IMR-90 (cell line): Measurements from ENCODE around the gene GATD1. TPM values are rescaled to one million over a fixed set of nuclear protein-coding genes. Genes with fewer than 3 reads are reported as not detected.

Source experiments
- ATAC-seq: fragments of 200-7000 bp; cut with Tn5 transposase; 2 replicates; pipeline ENCODE4 v1.9.1; 2020; ENCODE audit warnings: low read depth, mild to moderate bottlenecking, moderate library complexity
- BruUV-seq: library from RNA; stranded (reverse); fragments of 400-500 nt; replicated peaks from 2 replicates; lab custom pipeline; 2021; lab: Mats Ljungman, UMichigan
- CTCF ChIA-PET: fragments of 300-600 bp; formaldehyde crosslinking; extraction: SDS; loops from one replicate; lab custom pipeline; 2021; ENCODE audit warnings: antibody characterized with exemption; lab: Yijun Ruan, JAX
- POLR2A ChIA-PET: fragments of 300-600 bp; sonication (Branson Sonifier 250); formaldehyde crosslinking; loops from one replicate; lab custom pipeline; 2022; ENCODE audit warnings: antibody characterized with exemption; ENCODE audit not compliant: unreplicated experiment; lab: Charles Lee
- DNase-seq: peaks from one replicate; pipeline ENCODE4 v3.0.0; 2013
- H2AFZ ChIP-seq: replicated peaks from 2 replicates; pipeline ENCODE3; 2013; ENCODE audit warnings: low read length, mild to moderate bottlenecking; ENCODE audit not compliant: poor library complexity
- H2AK5ac ChIP-seq: 2 replicates; pipeline ENCODE4 v1.6.1; 2013; ENCODE audit warnings: low read depth, low read length, inconsistent platforms
- H2AK9ac ChIP-seq: replicated peaks from 2 replicates; pipeline ENCODE3; 2013; ENCODE audit warnings: mild to moderate bottlenecking, low read depth, low read length, moderate library complexity; ENCODE audit not compliant: poor library complexity
- H2BK120ac ChIP-seq: 2 replicates; pipeline ENCODE4 v1.6.1; 2013; ENCODE audit warnings: low read depth, low read length, inconsistent platforms
- H2BK15ac ChIP-seq: 3 replicates; pipeline ENCODE4 v1.6.1; 2013; ENCODE audit warnings: low read depth, low read length, inconsistent platforms
- H2BK20ac ChIP-seq: 2 replicates; pipeline ENCODE4 v1.6.1; 2013; ENCODE audit warnings: low read depth, mild to moderate bottlenecking, inconsistent platforms, low read length, moderate library complexity
- H2BK5ac ChIP-seq: 2 replicates; pipeline ENCODE4 v1.6.1; 2013; ENCODE audit warnings: mild to moderate bottlenecking, low read depth, low read length, inconsistent platforms; ENCODE audit not compliant: poor library complexity, severe bottlenecking
- H3K14ac ChIP-seq: replicated peaks from 2 replicates; pipeline ENCODE4 v1.6.1; 2013; ENCODE audit warnings: low read depth, low read length, inconsistent platforms
- H3K18ac ChIP-seq: 2 replicates; pipeline ENCODE4 v1.6.1; 2013; ENCODE audit warnings: low read depth, low read length, control low read depth
- H3K23ac ChIP-seq: 2 replicates; pipeline ENCODE4 v1.6.1; 2013; ENCODE audit warnings: low read depth, low read length, inconsistent platforms
- H3K27ac ChIP-seq: 2 replicates; pipeline ENCODE4 v1.5.1; 2013; ENCODE audit warnings: mild to moderate bottlenecking, control low read depth, low read length; ENCODE audit not compliant: insufficient read depth
- H3K27me3 ChIP-seq: 2 replicates; pipeline ENCODE4 v1.6.1; 2013; ENCODE audit warnings: low read length; ENCODE audit not compliant: control insufficient read depth, insufficient read depth
- H3K36me3 ChIP-seq: 2 replicates; pipeline ENCODE4 v1.6.1; 2013; ENCODE audit warnings: low read length, mixed read lengths; ENCODE audit not compliant: control insufficient read depth, insufficient read depth
- H3K4ac ChIP-seq: 2 replicates; pipeline ENCODE4 v1.6.1; 2013; ENCODE audit warnings: low read depth, low read length, inconsistent platforms
- H3K4me1 ChIP-seq: 2 replicates; pipeline ENCODE4 v1.6.1; 2013; ENCODE audit warnings: low read length, mixed read lengths; ENCODE audit not compliant: control insufficient read depth, insufficient read depth
- H3K4me2 ChIP-seq: 2 replicates; pipeline ENCODE4 v1.6.1; 2013; ENCODE audit warnings: low read depth, mild to moderate bottlenecking, control low read depth, low read length, moderate library complexity
- H3K4me3 ChIP-seq: 2 replicates; pipeline ENCODE4 v1.5.1; 2013; ENCODE audit warnings: low read depth, mild to moderate bottlenecking, control low read depth, low read length, moderate library complexity; ENCODE audit not compliant: insufficient read depth
- H3K56ac ChIP-seq: 2 replicates; pipeline ENCODE4 v1.6.1; 2013; ENCODE audit warnings: low read length, inconsistent platforms; ENCODE audit not compliant: insufficient read depth; ENCODE audit errors: extremely low read depth
- H3K79me1 ChIP-seq, 2 experiments: 2 replicates each; pipeline ENCODE4 v1.6.1; 2013; ENCODE audit warnings: low read length in 2 of 2, inconsistent platforms in 1 of 2, low read depth in 1 of 2
- H3K9ac ChIP-seq: 2 replicates; pipeline ENCODE4 v1.6.1; 2013; ENCODE audit warnings: low read depth, low read length, control low read depth
- H3K9me1 ChIP-seq: 2 replicates; pipeline ENCODE4 v1.6.1; 2013; ENCODE audit warnings: low read length, inconsistent platforms; ENCODE audit not compliant: insufficient read depth
- H3K9me3 ChIP-seq: 2 replicates; pipeline ENCODE4 v1.6.1; 2013; ENCODE audit warnings: low read length; ENCODE audit not compliant: control insufficient read depth, insufficient read depth
- H4K20me1 ChIP-seq: 2 replicates; pipeline ENCODE4 v1.6.1; 2013; ENCODE audit warnings: low read length, inconsistent platforms; ENCODE audit not compliant: insufficient read depth
- H4K5ac ChIP-seq: 2 replicates; pipeline ENCODE4 v1.6.1; 2013; ENCODE audit warnings: mild to moderate bottlenecking, low read depth, low read length, control low read depth
- H4K8ac ChIP-seq, 2 experiments: 2 replicates each; pipeline ENCODE4 v1.6.1; 2013; ENCODE audit warnings: low read depth in 2 of 2, low read length in 2 of 2, control low read depth in 1 of 2, inconsistent platforms in 1 of 2
- H4K91ac ChIP-seq: 2 replicates; pipeline ENCODE4 v1.6.1; 2013; ENCODE audit warnings: low read depth, low read length, inconsistent platforms; ENCODE audit not compliant: insufficient read depth
- BHLHE40 ChIP-seq: fragments of 150-350 bp; IDR thresholded peaks from 2 replicates; pipeline ENCODE4 v1.6.1; 2016; ENCODE audit warnings: mild to moderate bottlenecking, low read depth, low read length
- CEBPB ChIP-seq: IDR thresholded peaks from 2 replicates; pipeline ENCODE4 v1.6.1; 2012; ENCODE audit warnings: low read depth, low read length, improper control_type of control experiment
- CHD1 ChIP-seq: IDR thresholded peaks from 2 replicates; pipeline ENCODE4 v1.6.1; 2012; ENCODE audit warnings: low read depth, low read length, improper control_type of control experiment
- CTCF ChIP-seq: conservative IDR thresholded peaks from 2 replicates; pipeline ENCODE4 v1.5.1; 2012; ENCODE audit warnings: mild to moderate bottlenecking, low read depth, low read length, improper control_type of control experiment
- FOS ChIP-seq: fragments of 150-350 bp; IDR thresholded peaks from 2 replicates; pipeline ENCODE4 v1.6.1; 2016; ENCODE audit warnings: low read depth, low read length
- MAFK ChIP-seq: IDR thresholded peaks from 2 replicates; pipeline ENCODE4 v1.6.1; 2012; ENCODE audit warnings: low read depth, low read length, improper control_type of control experiment
- MAZ ChIP-seq: IDR thresholded peaks from 2 replicates; pipeline ENCODE4 v1.6.1; 2012; ENCODE audit warnings: low read depth, mild to moderate bottlenecking, low read length, improper control_type of control experiment, moderate library complexity, borderline replicate concordance
- MXI1 ChIP-seq: IDR thresholded peaks from 2 replicates; pipeline ENCODE4 v1.6.1; 2012; ENCODE audit warnings: low read depth, mild to moderate bottlenecking, low read length, moderate library complexity, borderline replicate concordance
- NFE2L2 ChIP-seq: fragments of 150-350 bp; IDR thresholded peaks from 2 replicates; pipeline ENCODE4 v1.6.1; 2016; ENCODE audit warnings: low read depth, mild to moderate bottlenecking, low read length
- POLR2A ChIP-seq: IDR thresholded peaks from 2 replicates; pipeline ENCODE4 v1.6.1; 2012; ENCODE audit warnings: mild to moderate bottlenecking, low read depth, low read length
- RAD21 ChIP-seq: IDR thresholded peaks from 2 replicates; pipeline ENCODE4 v1.6.1; 2012; ENCODE audit warnings: low read length, improper control_type of control experiment
- RCOR1 ChIP-seq: IDR thresholded peaks from 2 replicates; pipeline ENCODE4 v1.6.1; 2012; ENCODE audit warnings: mild to moderate bottlenecking, low read length, improper control_type of control experiment; ENCODE audit not compliant: insufficient replicate concordance
- RFX5 ChIP-seq: IDR thresholded peaks from 2 replicates; pipeline ENCODE4 v1.8.0; 2012; ENCODE audit warnings: low read depth, mild to moderate bottlenecking, low read length, moderate library complexity
- SMC3 ChIP-seq: fragments of 150-350 bp; IDR thresholded peaks from 2 replicates; pipeline ENCODE4 v1.6.1; 2016; ENCODE audit warnings: low read depth, mild to moderate bottlenecking, antibody characterized with exemption, low read length, moderate library complexity
- USF2 ChIP-seq: fragments of 150-350 bp; IDR thresholded peaks from 2 replicates; pipeline ENCODE4 v1.6.1; 2017; ENCODE audit warnings: mild to moderate bottlenecking, antibody characterized with exemption, low read length, low read depth
- WGBS, 2 experiments: methylation state at CpG; one replicate each; pipeline versions ENCODE4 v1.1.5 to v1.1.7; 2013; ENCODE audit warnings: missing lambda C conversion rate in 2 of 2; ENCODE audit not compliant: insufficient read length in 1 of 2; ENCODE audit errors: extremely low coverage in 2 of 2; 5-methylcytosine and 5-hydroxymethylcytosine counted together
- dilution Hi-C: fragments of 300-500 bp; cut with HindIII; formaldehyde crosslinking; loops from one replicate; pipeline ENCODE4 v1.14.3; 2018; ENCODE audit warnings: low sequenced_read_pairs; ENCODE audit not compliant: unreplicated experiment
- in situ Hi-C: fragments of 300-500 bp; cut with MboI; formaldehyde crosslinking; loops from 3 replicates; pipeline ENCODE4 v1.14.3; 2019; ENCODE audit warnings: low sequenced_read_pairs, inconsistent platforms, mixed read lengths
- intact Hi-C: fragments of 100-400 bp; cut with micrococcal nuclease; formaldehyde crosslinking; loops from 2 replicates; pipeline ENCODE4 v1.10.0; 2022
- polyA plus RNA-seq, 3 experiments: library from polyadenylated mRNA; depleted of rRNA; stranded (reverse); fragments of >200 nt; gene quantifications; 2 replicates each; pipeline ENCODE4 v1.2.3, GENCODE V29; 2012; ENCODE audit warnings: low replicate concordance in 1 of 3
- total RNA-seq: library from RNA; depleted of rRNA; stranded (reverse); fragments of >200 nt; gene quantifications from 2 replicates; pipeline ENCODE4 v1.2.3, GENCODE V29; 2012
- TF ChIP-seq, protein P1 (sequence below): fragments of 150-350 bp; IDR thresholded peaks from 2 replicates; pipeline ENCODE4 v1.6.1; 2016; ENCODE audit warnings: low read depth, mild to moderate bottlenecking, low read length, moderate library complexity, borderline replicate concordance

Gene GATD1
- total and polyA plus RNA-seq, 2 of the 4 experiments (the other 2 are of a cell fraction): 3.0 to 52.5 TPM

- Histone ChIP-seq H4K20me1 (no peaks in the 10 kb centered on the region), H3K9me1 (no peaks in the 10 kb centered on the region), H3K27me3 (peaks cover 9% of the 10 kb centered on the region; the same call in 1 of the 2 replicates), H3K9ac (no peak overlapping the region), H3K4me2 (0 out of 2 replicates have a peak overlapping the region, but pooled peaks have one; percentile 28), H2AK5ac (no peak overlapping the region), H3K27ac (no peak overlapping the region), H3K4me3 (no peak overlapping the region), H2BK120ac (no peak overlapping the region), H2BK5ac (no peak overlapping the region), H3K9me3 (no peaks in the 10 kb centered on the region), H3K23ac (no peak overlapping the region), H4K5ac (no peak overlapping the region), H4K91ac (no peak overlapping the region), H3K79me1 (no peaks in the 10 kb centered on the region), H3K56ac (no peak overlapping the region), H3K18ac (no peak overlapping the region), H3K4ac (no peak overlapping the region), H3K14ac (no peak overlapping the region), H2BK15ac (no peak overlapping the region), H3K36me3 (no peaks in the 10 kb centered on the region), H2BK20ac (no peak overlapping the region), H2AK9ac (no peak overlapping the region), H2AFZ (peak overlapping the region; percentile 79), H3K4me1 (no peaks in the 10 kb centered on the region), H4K8ac (no peak overlapping the region)
- in situ Hi-C loops (no loop called here), dilution Hi-C loops (no loop called here), intact Hi-C loops (loop anchor here (10.0 kb wide), 1 partner anchor 166 kb away; no protein-coding TSS in a partner anchor)
- 25% methylated on average over 15 of the region's 53 CpGs; no CpG with 5 or more reads in 1 of the 2 experiments for WGBS, 2 experiments
- DNase-seq (peak; percentile 29), ATAC-seq (peak; percentile 96)
- CTCF ChIA-PET: no interaction called here
- BruUV-seq: no TSS peak
- POLR2A ChIA-PET: no interaction called here
- TF ChIP-seq NFE2L2 (no peak), RAD21 (no peak), SMC3 (no peak), CEBPB (no peak), USF2 (no peak), CHD1 (no peak), CTCF (no peak), FOS (no peak), POLR2A (no peak), MXI1 (no peak), MAZ (no peak), RFX5 (no peak), MAFK (no peak), RCOR1 (no peak), BHLHE40 (no peak)
- TF ChIP-seq, protein P1, sequence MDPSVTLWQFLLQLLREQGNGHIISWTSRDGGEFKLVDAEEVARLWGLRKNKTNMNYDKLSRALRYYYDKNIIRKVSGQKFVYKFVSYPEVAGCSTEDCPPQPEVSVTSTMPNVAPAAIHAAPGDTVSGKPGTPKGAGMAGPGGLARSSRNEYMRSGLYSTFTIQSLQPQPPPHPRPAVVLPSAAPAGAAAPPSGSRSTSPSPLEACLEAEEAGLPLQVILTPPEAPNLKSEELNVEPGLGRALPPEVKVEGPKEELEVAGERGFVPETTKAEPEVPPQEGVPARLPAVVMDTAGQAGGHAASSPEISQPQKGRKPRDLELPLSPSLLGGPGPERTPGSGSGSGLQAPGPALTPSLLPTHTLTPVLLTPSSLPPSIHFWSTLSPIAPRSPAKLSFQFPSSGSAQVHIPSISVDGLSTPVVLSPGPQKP: no peak
These were observed 56.5 kb downstream of the GATD1 start for GRCh38 chr11:720642-721246.
